CD4-positive, alpha-beta T cell treated with Interferon alpha-2 for 1 hour (primary cell): Measurements from ENCODE around the gene ZNF684.

Source experiments
- DNase-seq, 2 donors: peaks; one replicate each; pipeline ENCODE4 v3.0.0-alpha.2; 2020 to 2022

Gene ZNF684

DNA sequence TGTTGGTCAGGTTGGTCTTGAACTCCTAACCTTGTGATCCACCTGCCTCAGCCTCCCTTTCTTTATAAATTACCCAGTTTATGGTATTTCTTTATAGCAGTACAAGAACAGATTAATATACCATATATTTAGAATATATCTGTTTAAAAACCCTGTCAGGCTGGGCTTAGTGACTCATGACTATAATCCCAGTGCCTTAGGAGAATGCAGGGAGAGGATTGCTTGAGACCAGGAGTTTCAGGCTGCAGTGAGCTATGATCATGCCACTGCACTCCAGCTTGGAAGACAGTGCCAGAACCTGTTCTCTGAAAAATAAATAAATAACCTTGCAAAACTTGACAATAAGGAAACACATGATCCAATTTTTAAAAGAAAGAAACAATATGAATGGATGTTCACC lies 43.9 kb downstream of the ZNF684 start:
- DNase-seq: no peak

DNA sequence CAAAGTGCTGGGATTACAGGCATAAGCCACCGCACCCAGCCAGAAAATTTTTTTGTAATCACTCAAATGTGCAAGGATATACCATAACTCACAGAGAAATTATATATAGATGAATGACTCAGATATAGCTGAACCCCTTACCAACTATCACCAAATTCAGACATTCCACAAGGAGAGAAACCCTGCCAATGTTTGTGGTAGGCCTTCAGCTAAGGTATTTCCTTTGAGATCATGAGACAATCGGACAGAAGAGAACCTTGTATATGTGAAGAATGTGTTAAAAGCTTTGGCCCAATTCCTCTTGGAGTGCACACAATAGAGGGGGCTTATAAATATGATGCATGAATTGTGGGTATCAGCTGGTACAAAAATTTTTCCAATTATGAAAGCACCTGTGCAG lies 50.7 kb downstream of the ZNF684 start:
- no peak for DNase-seq

- no peak for DNase-seq
These were observed 52.5 kb downstream of the ZNF684 start for GRCh38 chr1:40583980-40584379.

DNA sequence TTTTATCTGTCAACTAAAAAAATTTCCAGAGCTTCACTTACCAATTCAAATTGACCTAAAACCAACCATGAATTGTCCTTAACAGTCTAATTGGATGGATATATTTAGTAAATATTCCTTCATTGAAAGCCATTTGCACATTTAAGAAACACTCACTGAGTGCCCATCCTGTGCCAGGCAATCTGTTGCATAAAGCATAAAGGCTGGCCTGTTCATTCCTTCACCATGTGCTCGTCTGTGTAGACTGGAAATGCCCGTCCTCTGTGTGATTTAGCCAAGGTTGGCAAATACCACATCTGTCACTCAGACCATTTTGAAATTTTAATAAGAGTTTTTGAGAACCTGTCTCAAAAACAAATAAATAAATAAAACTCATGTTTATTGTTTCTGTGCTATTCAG lies 57.1 kb downstream of the ZNF684 start:
- DNase-seq: no peak

- peak; percentile 9 to 23 for DNase-seq
These were observed 60.8 kb downstream of the ZNF684 start for GRCh38 chr1:40592107-40592803.

- DNase-seq: no peak
These were observed 62.2 kb downstream of the ZNF684 start for GRCh38 chr1:40593449-40594186.

DNA sequence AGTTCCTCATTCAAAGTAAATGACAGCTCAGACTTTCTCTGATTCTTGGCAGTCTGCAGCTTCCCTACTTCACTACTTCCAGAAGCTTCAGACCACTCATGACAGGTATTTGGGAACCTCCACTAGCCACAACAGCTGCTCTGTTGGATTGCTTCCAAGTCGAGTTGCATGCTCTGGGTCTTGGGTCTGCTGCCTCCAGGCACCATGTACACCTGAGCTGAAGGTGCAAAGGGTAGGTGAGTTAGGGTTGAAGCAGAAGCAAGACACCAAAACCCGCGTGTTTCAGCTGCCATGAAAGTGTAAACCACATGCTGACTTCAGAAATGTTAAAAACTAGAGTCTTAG lies 62.7 kb downstream of the ZNF684 start:
- no peak for DNase-seq

DNA sequence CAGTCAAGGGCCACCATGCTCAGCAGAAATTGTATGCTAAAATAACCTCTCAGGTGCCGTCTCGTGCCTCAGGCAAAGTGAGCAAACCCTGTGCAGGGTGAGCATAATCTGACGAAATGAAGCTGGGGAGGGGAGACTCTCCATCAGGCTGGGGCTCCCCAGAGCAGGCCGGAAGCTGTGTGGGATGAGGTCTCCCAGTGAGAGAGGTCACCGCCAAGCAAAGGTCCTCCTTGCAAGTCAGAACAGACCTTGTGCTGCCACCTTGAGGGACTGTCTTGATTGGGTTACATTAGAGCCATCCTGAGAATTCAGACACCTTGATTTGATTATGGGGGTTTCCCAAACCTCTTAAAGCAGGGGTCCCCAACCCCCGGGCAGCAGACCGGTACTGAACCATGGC lies 64.2 kb downstream of the ZNF684 start:
- DNase-seq: no peak
